Measurements from ENCODE around the gene LYPD6. TPM values are rescaled to one million over a fixed set of nuclear protein-coding genes. Genes with fewer than 3 reads are reported as not detected.

Gene LYPD6
- total and polyA plus RNA-seq, 11 donors: 0.04 to 0.72 (median 0.12) TPM; not detected in 1

DNA sequence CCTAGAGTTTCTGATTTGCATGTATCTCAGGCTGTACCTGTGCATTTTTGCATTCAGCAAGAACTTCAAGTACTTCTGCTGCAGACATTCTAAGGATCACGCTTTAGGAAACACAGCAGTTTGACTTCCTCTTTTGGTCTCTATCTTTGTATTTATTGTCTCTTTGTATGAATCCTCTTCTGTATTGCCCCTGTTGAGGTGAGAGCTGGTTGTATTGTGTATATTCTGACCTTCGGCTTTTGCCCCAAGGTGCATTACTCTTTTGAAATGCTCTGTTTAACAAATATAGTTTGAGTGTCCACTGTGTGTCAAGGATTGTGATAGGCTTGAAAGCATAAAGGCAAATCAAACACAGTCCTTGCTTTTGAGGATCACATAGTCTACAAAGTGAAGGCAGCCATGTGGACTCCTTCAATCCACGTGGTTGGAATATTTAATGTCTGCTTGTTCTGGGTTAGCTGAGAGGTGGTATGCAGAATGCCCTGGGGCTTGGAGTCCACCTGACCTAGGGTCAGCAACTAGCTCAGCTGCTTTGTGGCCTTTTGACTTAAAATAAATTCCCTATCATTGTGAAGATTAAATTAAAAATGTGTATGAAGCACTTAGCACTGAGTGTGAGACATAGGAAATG lies 108.1 kb downstream of the LYPD6 start:
- TF ChIP-seq POLR2A (IDR thresholded peaks at IDR 0.05): no peak
- TF ChIP-seq, protein P1, sequence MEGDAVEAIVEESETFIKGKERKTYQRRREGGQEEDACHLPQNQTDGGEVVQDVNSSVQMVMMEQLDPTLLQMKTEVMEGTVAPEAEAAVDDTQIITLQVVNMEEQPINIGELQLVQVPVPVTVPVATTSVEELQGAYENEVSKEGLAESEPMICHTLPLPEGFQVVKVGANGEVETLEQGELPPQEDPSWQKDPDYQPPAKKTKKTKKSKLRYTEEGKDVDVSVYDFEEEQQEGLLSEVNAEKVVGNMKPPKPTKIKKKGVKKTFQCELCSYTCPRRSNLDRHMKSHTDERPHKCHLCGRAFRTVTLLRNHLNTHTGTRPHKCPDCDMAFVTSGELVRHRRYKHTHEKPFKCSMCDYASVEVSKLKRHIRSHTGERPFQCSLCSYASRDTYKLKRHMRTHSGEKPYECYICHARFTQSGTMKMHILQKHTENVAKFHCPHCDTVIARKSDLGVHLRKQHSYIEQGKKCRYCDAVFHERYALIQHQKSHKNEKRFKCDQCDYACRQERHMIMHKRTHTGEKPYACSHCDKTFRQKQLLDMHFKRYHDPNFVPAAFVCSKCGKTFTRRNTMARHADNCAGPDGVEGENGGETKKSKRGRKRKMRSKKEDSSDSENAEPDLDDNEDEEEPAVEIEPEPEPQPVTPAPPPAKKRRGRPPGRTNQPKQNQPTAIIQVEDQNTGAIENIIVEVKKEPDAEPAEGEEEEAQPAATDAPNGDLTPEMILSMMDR (IDR thresholded peaks at IDR 0.05): no peak
- Histone ChIP-seq H3K4me1 (no peaks in the 10 kb centered on the region), H3K36me3 (no peaks in the 10 kb centered on the region), H3K27me3 (no peaks in the 10 kb centered on the region), H3K4me3 (no peak overlapping the region), H3K27ac (no peak overlapping the region), H3K9me3 (no peaks in the 10 kb centered on the region)
- WGBS, 4 donors: 71 to 88% (median 78%) methylated on average over 3 of the region's 3 CpGs
- intact Hi-C loops (cut with DNase I): no loop called here
- DNase-seq: no peak
- no peak for ATAC-seq

DNA sequence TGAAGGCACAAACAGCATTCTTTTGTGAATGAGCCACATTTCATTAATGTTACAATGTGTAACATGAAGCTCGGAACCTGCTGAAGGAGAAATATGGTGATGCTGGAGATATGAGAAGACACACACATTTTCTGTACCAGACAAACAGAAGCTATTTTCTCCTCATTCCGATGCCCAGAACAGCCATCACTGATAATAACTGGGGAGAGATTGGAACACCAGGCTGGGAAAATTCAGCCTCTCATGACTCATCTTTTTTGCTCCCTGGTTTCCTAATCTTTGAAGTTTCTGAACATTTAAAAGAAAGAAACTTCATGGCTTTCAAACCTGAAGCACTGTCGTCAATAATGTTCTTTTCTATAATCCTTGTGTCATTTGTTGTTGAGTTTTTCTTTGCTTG lies 110.9 kb downstream of the LYPD6 start:
- no peak for ATAC-seq

DNA sequence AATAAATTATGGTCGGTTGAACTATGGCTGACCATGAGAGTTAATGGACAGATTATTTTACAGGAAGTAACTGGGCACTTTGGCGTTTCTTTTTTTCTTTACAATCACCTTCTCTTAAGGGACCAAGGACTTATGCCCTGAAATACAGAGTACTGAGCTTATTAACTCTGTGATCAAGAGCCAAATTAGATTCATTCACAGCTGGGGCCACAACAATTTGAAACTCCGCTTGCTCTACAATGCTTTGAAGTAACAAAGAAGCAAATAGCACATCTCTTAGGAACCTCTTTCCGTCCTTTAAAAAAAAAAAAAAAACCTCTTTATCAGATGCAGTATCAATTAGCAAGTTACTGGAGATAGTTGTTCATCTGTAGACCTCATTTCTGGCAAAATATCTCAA lies 112.0 kb downstream of the LYPD6 start:
- no peaks in the 10 kb centered on the region for H3K36me3 ChIP-seq
- H3K4me1 ChIP-seq: no peaks in the 10 kb centered on the region
- DNase-seq (no peak), ATAC-seq (no peak)
- no peaks in the 10 kb centered on the region for H3K9me3 ChIP-seq
- no peak overlapping the region for H3K4me3 ChIP-seq
- intact Hi-C loops (cut with DNase I): no loop called here
- TF ChIP-seq POLR2A (IDR thresholded peaks at IDR 0.05): no peak
- TF ChIP-seq, protein P1 (IDR thresholded peaks at IDR 0.05): no peak
- no peak overlapping the region for H3K27ac ChIP-seq
- 79 to 86% (median 81%) methylated on average over 4 of the region's 4 CpGs for WGBS, 4 donors
- no peaks in the 10 kb centered on the region for H3K27me3 ChIP-seq

More for the DNA sequence above, 110.9 kb downstream of the LYPD6 start:
- Histone ChIP-seq H3K27ac (no peak overlapping the region), H3K9me3 (no peaks in the 10 kb centered on the region), H3K4me1 (no peaks in the 10 kb centered on the region), H3K4me3 (no peak overlapping the region), H3K27me3 (no peaks in the 10 kb centered on the region), H3K36me3 (no peaks in the 10 kb centered on the region)
- 72 to 79% (median 75%) methylated on average over 3 of the region's 3 CpGs for WGBS, 4 donors
- DNase-seq: no peak
- intact Hi-C loops (cut with DNase I): no loop called here
- TF ChIP-seq, protein P1 (IDR thresholded peaks at IDR 0.05): no peak
- no peak for TF ChIP-seq POLR2A (IDR thresholded peaks at IDR 0.05)

DNA sequence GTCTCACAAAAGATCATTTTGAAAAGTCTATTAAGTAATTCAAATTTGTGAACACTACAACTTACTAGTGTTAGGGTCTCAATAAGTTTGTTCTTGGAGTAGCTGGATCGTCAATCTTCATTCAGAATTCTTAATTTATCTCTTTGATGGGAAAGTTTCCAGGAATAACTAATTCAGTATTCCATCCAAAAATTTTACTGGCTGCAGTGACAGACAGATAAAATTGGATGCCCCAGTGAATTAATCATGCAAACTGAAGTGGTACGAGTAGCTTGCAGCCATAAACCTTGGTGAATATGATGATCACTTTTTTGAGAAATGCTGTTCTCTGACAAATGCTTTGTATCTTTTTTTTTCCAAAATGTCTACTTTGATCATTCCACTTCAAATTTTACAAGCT lies 112.8 kb downstream of the LYPD6 start:
- no peak for DNase-seq
- intact Hi-C loops (cut with DNase I): no loop called here
- Histone ChIP-seq H3K4me1 (no peaks in the 10 kb centered on the region), H3K27me3 (no peaks in the 10 kb centered on the region), H3K9me3 (no peaks in the 10 kb centered on the region), H3K27ac (no peak overlapping the region), H3K4me3 (no peak overlapping the region), H3K36me3 (no peaks in the 10 kb centered on the region)
- ATAC-seq: no peak
- 32 to 50% (median 46%) methylated on average over 2 of the region's 2 CpGs for WGBS, 4 donors
- no peak for TF ChIP-seq POLR2A (IDR thresholded peaks at IDR 0.05)
- TF ChIP-seq, protein P1 (IDR thresholded peaks at IDR 0.05): no peak
